Sciatic nerve (tissue), 2 donors: ENCODE data around the gene WSCD1. TPM values are rescaled to one million over a fixed set of nuclear protein-coding genes. Genes with fewer than 3 reads are reported as not detected.

ENCODE experiments used
- ATAC-seq: fragments of 200-7000 bp; cut with Tn5 transposase; one replicate; pipeline ENCODE4 v1.9.1; 2020; ENCODE audit warnings: mild to moderate bottlenecking, moderate library complexity
- DNase-seq: peaks from one replicate; pipeline ENCODE4 v3.0.0-alpha.2; 2020; ENCODE audit warnings: low spot score
- intact Hi-C: fragments of 100-400 bp; cut with DNase I; formaldehyde crosslinking; loops from one replicate; pipeline ENCODE4 v1.14.2; 2022
- total RNA-seq: library from RNA; stranded (reverse); fragmentation: NEBNext Ultra II Directional; extraction: Animal tissue kit (Norgen Biotek cat#: 25700); gene quantifications from one replicate; pipeline ENCODE4 v1.2.1, GENCODE V29; 2021
- donor health status: DM: no; HTN: no; CAD: no.
- donor health status: DM: no; HTN: no; CAD: no.

Gene WSCD1
- total RNA-seq, 1 donor from 2014 or later, result 4.8 TPM

GRCh38 chr17:6168296-6168695, 98.1 kb downstream of the WSCD1 start:
- ATAC-seq, result no peak
- intact Hi-C loops, result no loop called here
- DNase-seq, result no peak

GRCh38 chr17:6170349-6170748, 100.2 kb downstream of the WSCD1 start:
- DNase-seq (no peak), ATAC-seq (no peak)
- intact Hi-C loops, result no loop called here

DNA sequence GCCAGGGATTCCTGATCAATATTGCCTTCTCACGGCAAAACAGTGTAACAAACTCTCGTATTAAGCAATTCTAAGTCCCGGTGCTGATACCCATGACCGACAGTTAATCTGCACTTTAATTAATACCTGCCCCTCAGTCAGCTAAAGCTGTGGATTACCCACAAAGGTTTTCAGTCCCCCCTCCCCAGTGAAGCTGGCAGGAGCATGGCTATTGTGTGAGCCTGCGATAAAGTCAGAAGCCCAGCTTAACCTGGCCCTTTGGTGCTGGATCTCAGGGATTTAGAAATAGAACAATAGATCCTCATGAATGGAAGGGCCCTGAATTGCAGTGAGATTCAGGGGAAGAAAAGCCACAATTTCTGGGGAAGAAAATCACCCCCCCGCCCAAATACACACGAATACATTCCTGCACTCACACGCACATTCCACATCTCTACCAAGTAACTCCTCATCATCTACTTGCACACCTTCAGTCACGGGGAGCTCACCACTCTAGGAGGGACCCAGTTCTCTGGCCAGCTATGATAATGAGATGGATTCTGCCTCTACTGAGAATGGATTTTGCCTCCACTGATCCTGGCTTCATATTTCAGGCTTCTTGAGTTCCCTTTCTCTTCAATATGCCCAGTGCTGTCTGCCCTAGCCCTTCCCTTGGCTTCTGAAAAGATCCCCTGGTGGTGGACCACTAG, 102.6 kb downstream of the WSCD1 start:
- intact Hi-C loops, result no loop called here
- no peak for ATAC-seq
- DNase-seq, result no peak

- intact Hi-C loops, result no loop called here
- ATAC-seq, result no peak
- no peak for DNase-seq
Measured at GRCh38 chr17:6173653-6174052, 103.5 kb downstream of the WSCD1 start.
